ENCODE measurements around the gene FLAD1. TPM values are rescaled to one million over a fixed set of nuclear protein-coding genes. Genes with fewer than 3 reads are reported as not detected.

The FLAD1 gene
- total RNA-seq, 1 donor from 2014 or later = 31.2 TPM

DNA sequence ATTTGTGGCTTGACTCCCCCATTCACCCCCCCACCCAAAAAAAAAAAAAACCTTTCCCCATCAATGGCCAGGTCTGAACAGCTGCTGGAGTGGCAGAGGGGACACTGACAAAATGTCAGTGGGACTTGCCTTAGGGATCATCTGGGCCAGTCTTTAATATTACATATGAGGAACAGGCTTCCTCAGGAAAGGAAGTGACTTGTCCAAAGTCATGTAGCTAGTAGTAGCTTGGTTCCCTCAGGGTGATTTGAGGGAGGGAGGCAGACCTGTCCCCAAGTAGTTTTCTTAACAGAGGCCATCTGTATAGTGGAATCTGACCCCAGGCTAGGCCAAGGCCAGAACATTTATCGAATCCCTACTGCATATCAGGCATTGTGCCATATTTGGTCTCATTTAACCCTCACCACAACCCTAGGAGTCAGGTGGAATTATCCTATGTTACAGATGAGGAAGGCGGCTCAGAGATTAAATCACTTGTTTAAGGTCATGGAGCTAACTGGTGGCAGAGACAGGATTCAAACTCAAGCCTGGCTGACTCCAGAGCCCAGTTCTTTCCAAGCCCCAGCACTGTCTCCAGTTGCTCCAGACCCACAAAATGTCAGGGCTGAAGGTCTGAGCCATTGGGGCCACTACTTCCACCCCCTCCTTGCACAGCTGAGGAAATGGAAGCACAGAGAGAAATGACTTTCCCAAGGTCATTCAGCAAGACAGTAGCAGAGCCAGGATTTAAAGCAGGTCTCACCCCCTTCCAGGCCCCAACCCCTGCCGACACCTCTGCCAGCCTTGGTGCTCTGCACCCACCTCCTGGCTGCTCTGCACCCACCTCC is 29.8 kb downstream of the FLAD1 start:
- TF ChIP-seq, protein P1, sequence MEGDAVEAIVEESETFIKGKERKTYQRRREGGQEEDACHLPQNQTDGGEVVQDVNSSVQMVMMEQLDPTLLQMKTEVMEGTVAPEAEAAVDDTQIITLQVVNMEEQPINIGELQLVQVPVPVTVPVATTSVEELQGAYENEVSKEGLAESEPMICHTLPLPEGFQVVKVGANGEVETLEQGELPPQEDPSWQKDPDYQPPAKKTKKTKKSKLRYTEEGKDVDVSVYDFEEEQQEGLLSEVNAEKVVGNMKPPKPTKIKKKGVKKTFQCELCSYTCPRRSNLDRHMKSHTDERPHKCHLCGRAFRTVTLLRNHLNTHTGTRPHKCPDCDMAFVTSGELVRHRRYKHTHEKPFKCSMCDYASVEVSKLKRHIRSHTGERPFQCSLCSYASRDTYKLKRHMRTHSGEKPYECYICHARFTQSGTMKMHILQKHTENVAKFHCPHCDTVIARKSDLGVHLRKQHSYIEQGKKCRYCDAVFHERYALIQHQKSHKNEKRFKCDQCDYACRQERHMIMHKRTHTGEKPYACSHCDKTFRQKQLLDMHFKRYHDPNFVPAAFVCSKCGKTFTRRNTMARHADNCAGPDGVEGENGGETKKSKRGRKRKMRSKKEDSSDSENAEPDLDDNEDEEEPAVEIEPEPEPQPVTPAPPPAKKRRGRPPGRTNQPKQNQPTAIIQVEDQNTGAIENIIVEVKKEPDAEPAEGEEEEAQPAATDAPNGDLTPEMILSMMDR (IDR thresholded peaks at IDR 0.05) = no peak
- no peak for DNase-seq (ENCODE audit: low spot score in 2 of 2)
- H3K27me3 ChIP-seq = no peaks in the 10 kb centered on the region
- peaks cover 13 to 28% of the 10 kb centered on the region in 2 donors for H3K36me3 ChIP-seq
- intact Hi-C loops (cut with DNase I) = no loop called here
- H3K4me3 ChIP-seq = no peak overlapping the region
- H3K27ac ChIP-seq = peak overlapping the region; percentile 7 to 75
- no peaks in the 10 kb centered on the region for H3K9me3 ChIP-seq
- H3K4me1 ChIP-seq = peaks cover 6 to 36% of the 10 kb centered on the region in 2 donors

DNA sequence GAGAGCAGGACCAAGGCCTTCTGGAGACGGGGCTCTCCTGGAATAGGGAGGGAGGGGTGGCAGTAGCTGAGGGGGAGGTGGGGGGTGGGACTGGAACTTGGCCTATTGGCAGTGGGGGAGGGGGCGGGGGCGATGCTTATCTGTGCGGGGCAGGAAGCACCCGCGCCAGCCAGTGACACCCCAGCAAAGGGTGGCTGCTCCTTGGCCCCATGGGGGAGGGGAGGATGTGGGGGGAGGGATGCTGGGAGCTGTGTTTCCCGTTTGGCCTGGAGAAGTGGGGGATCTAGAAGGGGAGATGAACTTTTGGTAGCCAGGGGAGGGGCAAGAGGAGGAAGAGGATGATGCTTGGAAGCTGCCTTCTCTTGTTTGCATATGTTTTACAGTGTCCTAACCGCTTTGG is 30.5 kb downstream of the FLAD1 start:
- H3K27me3 ChIP-seq = no peaks in the 10 kb centered on the region
- peaks cover 13 to 28% of the 10 kb centered on the region in 2 donors for H3K36me3 ChIP-seq
- H3K4me3 ChIP-seq = no peak overlapping the region
- intact Hi-C loops (cut with DNase I) = no loop called here
- H3K27ac ChIP-seq = peak overlapping the region in 1 of 2 donors; percentile 7
- H3K9me3 ChIP-seq = no peaks in the 10 kb centered on the region
- H3K4me1 ChIP-seq = peaks cover 7 to 35% of the 10 kb centered on the region in 2 donors
- DNase-seq (ENCODE audit: low spot score in 2 of 2) = no peak
- TF ChIP-seq, protein P1 (IDR thresholded peaks at IDR 0.05) = no peak

DNA sequence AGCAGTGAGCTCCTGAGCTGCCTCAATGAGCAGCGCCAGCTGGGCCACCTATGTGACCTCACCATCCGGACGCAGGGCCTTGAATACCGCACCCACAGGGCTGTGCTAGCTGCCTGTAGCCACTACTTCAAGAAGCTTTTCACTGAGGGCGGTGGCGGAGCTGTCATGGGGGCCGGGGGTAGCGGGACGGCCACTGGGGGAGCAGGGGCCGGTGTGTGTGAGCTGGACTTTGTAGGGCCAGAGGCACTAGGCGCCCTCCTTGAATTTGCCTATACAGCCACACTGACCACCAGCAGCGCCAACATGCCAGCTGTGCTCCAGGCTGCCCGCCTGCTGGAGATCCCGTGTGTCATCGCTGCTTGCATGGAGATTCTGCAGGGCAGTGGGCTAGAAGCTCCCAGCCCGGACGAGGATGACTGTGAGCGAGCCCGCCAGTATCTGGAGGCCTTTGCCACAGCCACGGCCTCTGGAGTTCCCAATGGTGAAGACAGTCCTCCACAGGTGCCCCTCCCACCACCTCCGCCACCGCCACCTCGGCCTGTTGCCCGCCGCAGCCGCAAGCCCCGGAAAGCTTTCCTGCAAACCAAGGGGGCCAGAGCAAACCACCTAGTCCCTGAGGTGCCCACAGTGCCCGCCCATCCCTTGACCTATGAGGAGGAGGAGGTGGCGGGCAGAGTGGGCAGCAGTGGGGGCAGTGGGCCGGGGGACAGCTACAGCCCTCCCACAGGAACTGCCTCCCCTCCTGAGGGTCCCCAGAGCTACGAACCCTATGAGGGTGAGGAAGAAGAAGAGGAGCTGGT is 31.8 kb downstream of the FLAD1 start:
- Histone ChIP-seq H3K27ac (no peak overlapping the region), H3K4me3 (no peak overlapping the region), H3K27me3 (no peaks in the 10 kb centered on the region), H3K9me3 (no peaks in the 10 kb centered on the region), H3K4me1 (peaks cover 7 to 35% of the 10 kb centered on the region in 2 donors), H3K36me3 (peaks cover 13 to 28% of the 10 kb centered on the region in 2 donors)
- DNase-seq (ENCODE audit: low spot score in 2 of 2) = no peak
- intact Hi-C loops (cut with DNase I) = no loop called here
- TF ChIP-seq, protein P1 (IDR thresholded peaks at IDR 0.05) = no peak

DNA sequence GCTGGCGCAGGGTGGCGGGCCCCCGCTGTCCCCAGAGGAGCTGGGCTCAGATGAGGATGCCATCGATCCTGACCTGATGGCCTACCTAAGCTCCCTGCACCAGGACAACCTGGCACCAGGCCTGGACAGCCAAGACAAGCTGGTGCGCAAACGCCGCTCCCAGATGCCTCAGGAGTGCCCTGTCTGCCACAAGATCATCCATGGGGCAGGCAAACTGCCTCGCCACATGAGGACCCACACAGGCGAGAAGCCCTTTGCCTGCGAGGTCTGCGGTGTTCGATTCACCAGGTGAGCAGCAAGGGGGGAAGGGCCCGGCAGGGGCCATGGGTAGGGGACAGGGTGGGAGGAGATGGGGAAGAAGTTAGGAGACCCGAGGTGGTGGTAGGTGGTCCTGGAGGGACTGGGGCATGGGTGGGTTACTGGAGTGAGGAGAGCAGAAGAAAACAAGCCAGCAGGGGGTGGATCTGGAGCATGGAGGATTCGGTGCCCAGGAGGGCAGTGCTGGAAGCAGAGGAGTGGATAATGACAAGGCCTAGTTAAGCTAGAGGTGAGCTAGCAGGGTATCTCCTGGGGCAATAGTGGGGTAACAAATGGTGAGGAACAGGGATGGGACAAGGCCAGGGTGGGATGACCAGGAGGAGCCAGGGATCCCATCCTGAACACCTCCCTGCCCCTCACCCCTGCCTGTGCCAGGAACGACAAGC is 32.5 kb downstream of the FLAD1 start:
- no peak for DNase-seq (ENCODE audit: low spot score in 2 of 2)
- peaks cover 13 to 28% of the 10 kb centered on the region in 2 donors for H3K36me3 ChIP-seq
- no peaks in the 10 kb centered on the region for H3K9me3 ChIP-seq
- H3K27me3 ChIP-seq = no peaks in the 10 kb centered on the region
- TF ChIP-seq, protein P1 (IDR thresholded peaks at IDR 0.05) = no peak
- H3K27ac ChIP-seq = no peak overlapping the region
- H3K4me3 ChIP-seq = no peak overlapping the region
- peaks cover 7 to 29% of the 10 kb centered on the region in 2 donors for H3K4me1 ChIP-seq
- intact Hi-C loops (cut with DNase I) = loop anchor here (2.0 kb wide), 2 partner anchors 41 to 69 kb away; partner anchors contain the start of gene CKS1B

DNA sequence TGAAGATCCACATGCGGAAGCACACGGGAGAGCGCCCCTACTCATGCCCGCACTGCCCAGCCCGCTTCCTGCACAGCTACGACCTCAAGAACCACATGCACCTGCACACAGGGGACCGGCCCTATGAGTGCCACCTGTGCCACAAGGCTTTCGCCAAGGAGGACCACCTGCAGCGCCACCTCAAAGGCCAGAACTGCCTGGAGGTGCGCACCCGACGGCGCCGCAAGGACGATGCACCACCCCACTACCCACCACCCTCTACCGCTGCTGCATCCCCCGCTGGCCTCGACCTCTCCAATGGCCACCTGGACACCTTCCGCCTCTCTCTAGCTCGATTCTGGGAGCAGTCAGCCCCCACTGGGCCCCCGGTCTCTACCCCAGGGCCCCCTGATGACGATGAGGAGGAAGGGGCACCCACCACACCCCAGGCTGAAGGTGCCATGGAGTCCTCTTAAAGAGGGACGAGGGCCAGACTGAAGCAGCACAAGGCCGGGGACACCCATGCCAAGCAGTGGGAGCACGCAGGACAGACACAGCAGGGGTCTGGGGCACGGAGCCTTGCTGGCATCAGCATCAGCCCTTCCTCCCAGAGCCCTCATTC is 33.2 kb downstream of the FLAD1 start:
- Histone ChIP-seq H3K9me3 (no peaks in the 10 kb centered on the region), H3K36me3 (peaks cover 13 to 28% of the 10 kb centered on the region in 2 donors), H3K4me3 (no peak overlapping the region), H3K27ac (peak overlapping the region; percentile 82 to 89), H3K4me1 (peaks cover 7 to 25% of the 10 kb centered on the region in 2 donors), H3K27me3 (no peaks in the 10 kb centered on the region)
- TF ChIP-seq, protein P1 (IDR thresholded peaks at IDR 0.05) = no peak
- intact Hi-C loops (cut with DNase I) = loop anchor here (2.0 kb wide), 2 partner anchors 42 to 68 kb away; partner anchors contain the start of gene CKS1B
- no peak for DNase-seq (ENCODE audit: low spot score in 2 of 2)
